Measurements from ENCODE around the gene TULP3.
A peak's percentile ranks its signal among the peaks of the same experiment; 100 is the strongest.
"Not testable (repeated sequence)": the region's sequence is repeated elsewhere in the genome, so short reads cannot be mapped to it uniquely, and the experiment has no call there.

The TULP3 gene

GRCh38 chr12:2890388-2891239 is at the start of gene TULP3:
TSS of gene TULP3 (plus strand) at chr12:2890891. CDS start at chr12:2890948, 57 bp downstream.
- peak; percentile 94 for DNase-seq (ENCODE audit: low read depth, low spot score)

- no peak for DNase-seq (ENCODE audit: low read depth, low spot score)
Observed at GRCh38 chr12:2841056-2841650, 49.5 kb upstream of the TULP3 start.

GRCh38 chr12:2842948-2843347 is 47.7 kb upstream of the TULP3 start:
- DNase-seq (ENCODE audit: low read depth, low spot score) = no peak

- no peak for DNase-seq (ENCODE audit: low read depth, low spot score)
Observed at GRCh38 chr12:2844786-2845185, 45.9 kb upstream of the TULP3 start.

- DNase-seq (ENCODE audit: low read depth, low spot score) = no peak
Observed at GRCh38 chr12:2845280-2845679, 45.4 kb upstream of the TULP3 start.

GRCh38 chr12:2851931-2852330 is 38.8 kb upstream of the TULP3 start:
- no peak for DNase-seq (ENCODE audit: low read depth, low spot score)

GRCh38 chr12:2853626-2854025 is 37.1 kb upstream of the TULP3 start:
- no peak for DNase-seq (ENCODE audit: low read depth, low spot score)

GRCh38 chr12:2854669-2855453 is 35.8 kb upstream of the TULP3 start:
- no peak for DNase-seq (ENCODE audit: low read depth, low spot score)

GRCh38 chr12:2855546-2855945 is 35.1 kb upstream of the TULP3 start:
- DNase-seq (ENCODE audit: low read depth, low spot score) = no peak

GRCh38 chr12:2856051-2856450 is 34.6 kb upstream of the TULP3 start:
- no peak for DNase-seq (ENCODE audit: low read depth, low spot score)

GRCh38 chr12:2857021-2857431 is 33.7 kb upstream of the TULP3 start, which contains the start of gene TEX52:
TSS of gene TEX52 (minus strand) at chr12:2857039. CDS start at chr12:2857026, 13 bp downstream.
- no peak for DNase-seq (ENCODE audit: low read depth, low spot score)

- DNase-seq (ENCODE audit: low read depth, low spot score) = no peak
Observed at GRCh38 chr12:2857576-2857975, 33.1 kb upstream of the TULP3 start.

- DNase-seq (ENCODE audit: low read depth, low spot score) = no peak
Observed at GRCh38 chr12:2858334-2858733, 32.4 kb upstream of the TULP3 start.

- DNase-seq (ENCODE audit: low read depth, low spot score) = no peak
Observed at GRCh38 chr12:2858944-2859421, 31.7 kb upstream of the TULP3 start.

- DNase-seq (ENCODE audit: low read depth, low spot score) = no peak
Observed at GRCh38 chr12:2860170-2860569, 30.5 kb upstream of the TULP3 start.

- no peak for DNase-seq (ENCODE audit: low read depth, low spot score)
Observed at GRCh38 chr12:2862876-2863275, 27.8 kb upstream of the TULP3 start.

GRCh38 chr12:2863402-2863801 is 27.3 kb upstream of the TULP3 start:
- DNase-seq (ENCODE audit: low read depth, low spot score) = not testable (repeated sequence)

GRCh38 chr12:2864198-2864597 is 26.5 kb upstream of the TULP3 start:
- DNase-seq (ENCODE audit: low read depth, low spot score) = no peak

GRCh38 chr12:2868986-2869632 is 21.6 kb upstream of the TULP3 start:
- not testable (repeated sequence) for DNase-seq (ENCODE audit: low read depth, low spot score)

GRCh38 chr12:2876431-2877046 is 14.2 kb upstream of the TULP3 start:
- no peak for DNase-seq (ENCODE audit: low read depth, low spot score)
